Memory B cell (primary cell): Measurements from ENCODE around the gene PADI2.
"Not testable (repeated sequence)": the region's sequence is repeated elsewhere in the genome, so short reads cannot be mapped to it uniquely, and the experiment has no call there.

Experiments
- ATAC-seq: fragments of 150-1000 bp; cut with Tn5 transposase; 2 replicates; pipeline ENCODE4 v1.10.0; 2021; ENCODE audit warnings: low read depth, mild to moderate bottlenecking, moderate library complexity
- DNase-seq, 2 donors: peaks; one replicate each; pipeline ENCODE4 v3.0.0; 2022; ENCODE audit warnings: low spot score in 2 of 2
- H3K27ac Mint-ChIP-seq: one replicate; pipeline ENCODE4 v1.8.0; 2022; ENCODE audit warnings: mild to moderate bottlenecking, moderate library complexity, mixed read lengths
- H3K27me3 Mint-ChIP-seq: one replicate; pipeline ENCODE4 v1.8.0; 2022; ENCODE audit warnings: mixed read lengths
- H3K36me3 Mint-ChIP-seq: one replicate; pipeline ENCODE4 v1.8.0; 2022; ENCODE audit warnings: mild to moderate bottlenecking, mixed read lengths
- H3K4me1 Mint-ChIP-seq: one replicate; pipeline ENCODE4 v1.8.0; 2022; ENCODE audit warnings: mixed read lengths
- H3K4me3 Mint-ChIP-seq: one replicate; pipeline ENCODE4 v1.8.0; 2022; ENCODE audit warnings: mild to moderate bottlenecking, moderate library complexity, mixed read lengths
- H3K9me3 Mint-ChIP-seq: one replicate; pipeline ENCODE4 v1.8.0; 2022; ENCODE audit warnings: mixed read lengths

PADI2 gene

DNA sequence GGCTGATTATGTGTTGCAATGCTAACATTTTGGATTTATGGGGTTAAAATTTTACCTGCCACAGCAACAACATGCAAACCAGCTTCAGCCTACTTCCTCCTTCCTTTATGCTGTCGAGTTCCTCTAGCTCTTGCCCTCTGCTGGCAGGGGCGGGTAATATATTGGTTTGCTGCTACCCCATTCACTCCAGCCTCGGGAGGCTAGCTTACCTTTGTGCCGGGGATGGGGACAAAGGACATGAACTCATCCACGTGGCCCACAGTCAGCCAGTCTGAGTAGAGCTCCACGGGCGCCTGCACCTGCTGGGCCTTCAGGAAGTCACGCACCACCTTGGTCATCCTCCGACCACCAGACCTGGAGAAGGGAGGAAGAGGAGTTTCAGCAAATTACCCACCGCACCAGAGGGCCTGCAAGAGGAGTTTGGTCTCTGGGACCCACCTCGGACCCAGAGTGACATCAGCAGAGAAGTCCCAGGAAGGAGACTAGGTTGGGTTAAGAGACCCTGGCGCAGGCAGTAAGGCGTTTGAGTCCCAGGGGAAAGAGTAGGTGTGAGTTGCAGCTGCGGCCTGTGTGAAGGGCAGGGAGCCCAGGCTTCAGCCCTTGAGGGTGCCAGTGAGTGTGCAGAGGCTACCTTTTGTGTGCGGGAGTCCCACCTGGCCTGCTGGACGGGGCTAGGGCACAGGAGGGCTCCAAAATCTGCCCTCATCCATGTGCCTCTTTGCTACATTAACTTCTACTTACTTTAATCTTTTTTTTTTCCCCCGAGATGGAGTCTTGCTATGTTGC, 43.6 kb downstream of the PADI2 start:
- no peak for DNase-seq
- Mint-ChIP-seq H3K27ac (no peak overlapping the region), H3K36me3 (peaks cover 2% of the 10 kb centered on the region), H3K27me3 (peaks cover 4% of the 10 kb centered on the region), H3K9me3 (peaks cover 5% of the 10 kb centered on the region), H3K4me1 (peaks cover 3% of the 10 kb centered on the region), H3K4me3 (no peak overlapping the region)
- peak; percentile 60 for ATAC-seq

DNA sequence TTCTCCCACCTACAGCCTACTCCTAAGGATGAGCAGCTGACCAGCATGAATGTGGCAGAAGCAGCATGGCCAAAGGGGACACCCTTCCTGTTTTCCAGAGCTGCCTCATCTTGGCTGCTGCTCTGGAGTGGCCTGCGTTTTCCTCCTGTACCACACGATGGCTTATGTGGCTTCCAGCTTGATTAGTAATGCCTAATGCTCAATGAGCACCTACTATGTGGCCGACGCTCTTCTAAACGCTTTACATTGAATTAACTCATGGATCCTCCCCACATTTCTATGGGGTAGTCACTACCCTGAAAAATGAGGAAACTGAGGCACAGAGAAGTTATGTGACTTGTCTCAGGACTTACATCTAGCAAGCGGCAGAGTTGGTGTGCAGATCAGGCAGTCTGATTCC, 47.5 kb downstream of the PADI2 start:
- DNase-seq (no peak), ATAC-seq (no peak)
- Mint-ChIP-seq H3K9me3 (peaks cover 5% of the 10 kb centered on the region), H3K4me3 (no peak overlapping the region), H3K4me1 (peaks cover 1% of the 10 kb centered on the region), H3K27me3 (peaks cover 1% of the 10 kb centered on the region), H3K36me3 (peaks cover 2% of the 10 kb centered on the region), H3K27ac (no peak overlapping the region)

DNA sequence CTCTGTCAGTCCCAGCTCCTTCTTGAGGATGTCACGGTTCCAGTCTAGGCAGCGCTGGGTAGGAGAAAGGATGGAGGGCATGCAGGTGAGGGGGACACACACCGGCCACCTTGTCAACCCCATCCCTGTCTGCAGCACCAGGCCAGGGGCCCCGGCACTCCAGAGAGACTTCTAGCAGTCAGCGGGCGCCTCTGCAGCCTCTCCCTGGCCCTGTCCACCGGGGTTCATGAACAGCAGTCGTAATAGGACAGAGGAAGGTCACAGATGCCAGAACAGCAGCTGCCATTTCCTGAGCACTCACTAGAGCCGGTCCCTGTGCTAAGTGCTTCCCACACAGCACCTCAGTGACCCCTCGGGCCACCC, 49.1 kb downstream of the PADI2 start:
- Mint-ChIP-seq H3K36me3 (no peaks in the 10 kb centered on the region), H3K27me3 (peaks cover 1% of the 10 kb centered on the region), H3K27ac (no peak overlapping the region), H3K9me3 (no peaks in the 10 kb centered on the region), H3K4me1 (peaks cover 3% of the 10 kb centered on the region), H3K4me3 (no peak overlapping the region)
- ATAC-seq = no peak
- no peak for DNase-seq

DNA sequence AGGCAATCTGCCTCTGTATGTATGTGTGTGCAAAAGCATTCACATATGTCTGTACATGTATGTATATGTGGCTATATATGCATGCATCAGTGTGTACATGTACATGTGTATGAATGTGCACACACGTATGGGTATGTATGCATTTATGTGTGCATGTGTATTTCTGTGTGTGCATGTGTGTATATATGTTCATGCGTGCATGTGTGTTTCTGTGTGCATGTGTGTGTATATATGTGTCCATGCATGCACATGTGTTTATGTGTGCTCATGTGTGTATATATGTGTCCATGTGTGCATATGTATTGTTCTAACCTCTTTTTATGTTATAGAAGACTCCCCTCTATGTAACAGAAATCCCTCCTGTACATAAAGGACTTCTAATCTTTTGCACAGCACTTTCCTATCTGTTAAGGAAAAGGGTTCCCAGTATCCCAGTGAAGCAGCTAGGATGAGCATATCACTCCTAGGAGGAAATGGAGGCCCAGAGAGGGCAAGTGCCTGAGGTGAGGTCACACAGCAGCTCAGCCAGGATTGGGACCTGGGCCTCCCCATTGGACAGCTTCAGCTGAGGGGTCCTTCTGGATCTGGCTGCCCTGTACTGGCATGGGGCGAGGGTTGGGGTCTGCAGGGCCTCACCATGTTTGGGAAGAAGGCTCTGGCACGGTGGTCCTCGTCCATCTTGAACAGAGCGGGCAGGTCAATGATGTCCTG, 49.6 kb downstream of the PADI2 start:
- H3K27ac Mint-ChIP-seq = no peak overlapping the region
- peaks cover 3% of the 10 kb centered on the region for H3K4me1 Mint-ChIP-seq
- DNase-seq (no peak), ATAC-seq (no peak)
- no peak overlapping the region for H3K4me3 Mint-ChIP-seq
- no peaks in the 10 kb centered on the region for H3K36me3 Mint-ChIP-seq
- H3K27me3 Mint-ChIP-seq = peaks cover 1% of the 10 kb centered on the region
- H3K9me3 Mint-ChIP-seq = no peaks in the 10 kb centered on the region

DNA sequence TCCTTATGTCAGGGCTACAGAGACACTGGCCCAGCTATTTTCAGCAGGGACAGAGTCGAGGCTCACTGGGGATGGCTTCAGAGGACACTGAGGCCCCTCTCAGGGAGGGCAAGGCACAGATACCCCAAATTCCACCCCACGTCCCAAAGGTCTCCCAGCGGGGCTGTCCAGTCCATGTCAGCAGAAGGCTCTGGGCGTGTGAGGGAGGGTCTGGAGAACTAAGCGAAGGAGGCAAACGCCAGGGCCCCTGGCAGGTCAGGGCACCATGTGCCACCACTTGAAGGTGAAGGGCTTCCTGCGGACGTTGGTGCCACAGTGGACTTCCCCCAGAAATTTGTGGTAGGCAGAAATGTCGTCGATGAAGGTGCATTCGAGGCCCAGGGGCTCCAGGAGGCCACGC, 50.5 kb downstream of the PADI2 start:
- peaks cover 1% of the 10 kb centered on the region for H3K27me3 Mint-ChIP-seq
- H3K9me3 Mint-ChIP-seq = no peaks in the 10 kb centered on the region
- no peak for ATAC-seq
- no peak for DNase-seq
- H3K27ac Mint-ChIP-seq = no peak overlapping the region
- H3K4me1 Mint-ChIP-seq = peaks cover 3% of the 10 kb centered on the region
- H3K36me3 Mint-ChIP-seq = no peaks in the 10 kb centered on the region
- no peak overlapping the region for H3K4me3 Mint-ChIP-seq

DNA sequence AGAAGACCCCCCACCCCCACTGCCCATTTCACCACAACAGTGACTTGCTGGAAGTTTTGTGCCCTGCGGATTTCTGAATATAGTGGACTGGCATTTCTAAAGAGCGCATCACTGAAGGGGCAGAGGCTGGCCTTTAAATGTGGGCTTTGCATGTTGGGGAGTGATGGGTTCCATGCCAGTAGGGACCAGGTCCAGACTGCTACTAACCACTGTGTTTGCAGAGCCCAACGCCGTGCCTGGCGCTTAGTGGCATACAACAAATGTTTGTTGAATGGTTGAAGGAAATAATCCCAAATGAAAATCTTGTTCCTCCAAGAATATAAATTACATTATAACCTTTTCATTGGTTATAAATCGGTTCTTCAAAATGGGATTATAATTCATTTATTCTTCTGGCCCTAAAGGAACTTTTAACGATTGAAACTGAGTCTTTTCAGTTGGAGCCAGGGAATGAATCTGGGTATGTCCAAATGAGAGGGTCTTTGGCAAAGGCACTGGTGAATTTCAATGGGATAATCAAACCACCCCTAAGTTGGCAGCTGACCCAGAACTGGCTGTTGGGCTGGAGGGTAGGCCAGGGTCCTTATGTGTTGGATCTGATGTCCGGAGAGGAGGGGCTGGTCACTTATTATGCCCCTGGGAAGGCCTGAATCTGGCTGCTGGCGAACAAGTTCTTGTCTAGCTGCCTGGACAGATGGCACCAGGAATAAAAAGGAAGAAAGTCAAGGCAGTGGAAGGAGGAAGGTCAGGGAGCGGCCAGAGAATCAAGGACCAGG, 51.6 kb downstream of the PADI2 start:
- Mint-ChIP-seq H3K36me3 (no peaks in the 10 kb centered on the region), H3K4me3 (no peak overlapping the region), H3K27ac (no peak overlapping the region), H3K9me3 (no peaks in the 10 kb centered on the region), H3K4me1 (peaks cover 3% of the 10 kb centered on the region), H3K27me3 (peaks cover 1% of the 10 kb centered on the region)
- ATAC-seq (no peak), DNase-seq (no peak)

DNA sequence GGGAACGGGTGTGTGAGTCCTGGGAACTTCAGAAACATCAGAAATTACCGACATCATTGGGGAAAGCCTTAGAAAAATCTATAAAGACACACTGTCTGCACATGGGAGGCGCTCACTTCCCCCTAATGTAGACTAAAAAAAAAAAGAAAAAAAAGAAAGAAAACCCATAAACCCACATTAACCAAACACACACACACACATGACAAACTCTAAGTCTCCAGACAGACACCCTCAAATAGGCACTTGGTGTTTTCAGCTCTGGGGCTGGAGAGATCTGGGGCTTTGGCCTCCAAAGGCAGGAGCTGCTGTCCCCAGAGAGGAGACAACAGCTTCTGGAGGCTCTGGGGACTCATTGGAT, 52.2 kb downstream of the PADI2 start:
- Mint-ChIP-seq H3K27me3 (peaks cover 2% of the 10 kb centered on the region), H3K9me3 (no peaks in the 10 kb centered on the region), H3K4me3 (no peak overlapping the region), H3K4me1 (peaks cover 3% of the 10 kb centered on the region), H3K27ac (no peak overlapping the region), H3K36me3 (no peaks in the 10 kb centered on the region)
- no peak for DNase-seq
- no peak for ATAC-seq

DNA sequence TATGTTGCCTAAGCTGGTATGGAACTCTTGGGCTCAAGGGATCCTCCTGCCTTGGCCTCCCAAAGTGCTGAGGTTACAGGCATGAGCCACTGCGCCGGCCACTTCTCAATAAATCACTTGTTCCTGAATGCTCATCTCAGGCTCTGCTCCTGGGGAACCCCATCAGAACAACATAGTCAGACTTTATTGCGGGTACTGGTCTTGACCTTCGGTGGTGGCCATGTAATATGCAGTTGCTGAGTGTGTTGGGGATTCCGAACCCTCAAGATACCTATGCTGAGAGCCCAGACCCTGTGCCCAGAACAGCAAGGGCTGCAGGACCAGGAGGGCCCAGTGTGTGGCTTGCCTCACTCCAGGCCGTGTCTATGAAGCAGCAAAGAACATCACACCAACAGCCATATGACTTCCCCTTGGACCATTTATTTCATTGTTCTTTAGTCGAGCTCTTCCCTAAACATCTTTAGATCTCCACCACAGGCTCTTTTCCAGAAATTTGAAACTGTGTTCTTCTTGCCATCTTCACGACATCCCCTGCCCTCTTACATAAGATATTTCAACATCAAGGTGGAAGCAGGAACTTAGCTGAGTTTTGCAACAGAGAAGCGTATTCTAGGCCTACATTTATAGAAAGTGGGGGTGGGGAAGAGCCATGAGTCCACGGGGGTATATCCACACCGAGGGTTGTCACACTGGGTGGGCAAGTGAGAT, 52.7 kb downstream of the PADI2 start:
- H3K9me3 Mint-ChIP-seq = no peaks in the 10 kb centered on the region
- no peaks in the 10 kb centered on the region for H3K36me3 Mint-ChIP-seq
- no peak overlapping the region for H3K4me3 Mint-ChIP-seq
- no peak overlapping the region for H3K27ac Mint-ChIP-seq
- peaks cover 6% of the 10 kb centered on the region for H3K27me3 Mint-ChIP-seq
- H3K4me1 Mint-ChIP-seq = peaks cover 5% of the 10 kb centered on the region
- DNase-seq (no peak), ATAC-seq (no peak)

DNA sequence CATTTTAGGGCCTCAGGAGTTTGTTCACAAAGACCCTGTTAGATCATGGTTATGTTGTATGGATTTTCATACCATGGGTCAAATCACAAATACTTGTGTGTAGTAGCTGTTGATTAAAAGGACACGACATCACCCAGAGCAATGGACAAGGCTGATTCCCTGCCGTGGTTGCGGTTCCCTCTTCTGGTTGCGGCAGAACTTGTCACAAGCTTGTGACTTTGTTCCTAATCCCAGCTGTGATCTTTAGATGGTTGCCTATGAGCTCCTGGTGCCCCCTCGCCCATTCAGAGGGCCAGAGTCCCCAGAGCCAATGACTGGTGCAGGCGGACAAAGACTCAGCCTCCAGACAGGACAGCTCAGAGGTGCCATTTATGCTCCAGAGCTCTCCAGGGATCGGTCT, 53.6 kb downstream of the PADI2 start:
- Mint-ChIP-seq H3K9me3 (no peaks in the 10 kb centered on the region), H3K4me3 (no peak overlapping the region), H3K27me3 (peaks cover 6% of the 10 kb centered on the region), H3K27ac (no peak overlapping the region), H3K36me3 (no peaks in the 10 kb centered on the region), H3K4me1 (peaks cover 5% of the 10 kb centered on the region)
- ATAC-seq = no peak
- DNase-seq = no peak

DNA sequence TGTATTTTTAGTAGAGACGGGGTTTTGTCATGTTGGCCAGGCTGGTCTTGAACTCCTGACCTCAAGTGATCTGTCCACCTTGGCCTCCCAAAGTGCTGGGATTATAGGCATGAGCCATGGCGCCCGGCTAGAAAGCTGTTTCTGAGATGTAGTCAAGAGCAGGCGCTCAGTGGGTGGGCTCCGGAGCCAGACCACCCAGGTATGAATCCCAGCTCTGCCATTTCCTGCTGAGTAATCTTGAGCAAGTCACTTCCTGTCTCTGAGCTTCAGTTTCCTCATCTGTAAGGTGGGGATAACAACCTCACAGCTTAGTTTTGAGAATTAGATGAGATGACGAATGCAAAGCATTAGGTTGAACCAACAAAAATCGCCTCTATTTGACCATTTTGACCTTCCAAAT, 56.5 kb downstream of the PADI2 start:
- not testable (repeated sequence) for DNase-seq, H3K27ac Mint-ChIP-seq, H3K36me3 Mint-ChIP-seq, H3K4me3 Mint-ChIP-seq, H3K9me3 Mint-ChIP-seq, ATAC-seq
- H3K4me1 Mint-ChIP-seq = peaks cover 17% of the 10 kb centered on the region
- H3K27me3 Mint-ChIP-seq = peaks cover 11% of the 10 kb centered on the region

DNA sequence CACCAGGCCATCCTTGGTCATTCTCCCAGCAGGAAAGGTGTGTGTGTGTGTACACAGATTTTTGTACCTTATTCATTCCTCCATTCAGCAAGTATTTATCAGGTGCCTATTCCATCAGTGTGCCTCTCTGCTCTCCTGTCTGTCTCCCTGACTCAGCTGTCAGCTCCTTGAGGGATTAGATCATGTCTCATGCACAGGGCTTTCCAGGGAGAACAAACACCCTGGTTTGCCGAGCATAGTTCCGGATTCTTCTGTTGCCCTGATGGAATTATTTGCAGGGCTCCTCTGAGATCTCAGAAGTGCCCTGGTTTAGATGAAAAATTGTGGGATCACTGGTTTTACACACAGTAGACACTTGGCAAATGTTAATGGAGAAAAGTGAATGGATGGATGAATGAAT, 57.4 kb downstream of the PADI2 start:
- H3K9me3 Mint-ChIP-seq = no peaks in the 10 kb centered on the region
- no peaks in the 10 kb centered on the region for H3K36me3 Mint-ChIP-seq
- H3K4me3 Mint-ChIP-seq = no peak overlapping the region
- H3K4me1 Mint-ChIP-seq = peaks cover 17% of the 10 kb centered on the region
- H3K27me3 Mint-ChIP-seq = peaks cover 11% of the 10 kb centered on the region
- H3K27ac Mint-ChIP-seq = no peak overlapping the region
- DNase-seq (no peak), ATAC-seq (no peak)

DNA sequence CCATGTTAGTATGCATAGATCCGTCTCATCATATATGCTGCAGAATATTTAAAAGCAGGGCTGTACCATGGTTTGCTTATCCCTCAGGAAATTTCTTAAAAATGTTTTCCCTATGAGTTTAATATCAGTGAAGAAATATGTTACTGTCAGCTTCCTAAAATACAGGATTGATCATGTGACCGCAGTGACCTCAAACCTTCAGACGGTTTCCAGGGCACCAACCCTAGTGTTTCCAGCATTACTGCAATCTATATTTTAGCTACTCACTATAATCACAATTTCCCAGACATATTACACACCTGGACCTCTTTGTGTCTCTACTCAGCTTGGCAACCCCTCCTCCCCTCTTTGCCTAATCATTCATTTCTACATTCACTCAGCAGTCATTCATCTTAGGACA, 57.8 kb downstream of the PADI2 start:
- Mint-ChIP-seq H3K4me3 (no peak overlapping the region), H3K27ac (no peak overlapping the region), H3K27me3 (peaks cover 11% of the 10 kb centered on the region), H3K36me3 (no peaks in the 10 kb centered on the region), H3K9me3 (no peaks in the 10 kb centered on the region), H3K4me1 (peaks cover 14% of the 10 kb centered on the region)
- no peak for DNase-seq
- ATAC-seq = no peak

DNA sequence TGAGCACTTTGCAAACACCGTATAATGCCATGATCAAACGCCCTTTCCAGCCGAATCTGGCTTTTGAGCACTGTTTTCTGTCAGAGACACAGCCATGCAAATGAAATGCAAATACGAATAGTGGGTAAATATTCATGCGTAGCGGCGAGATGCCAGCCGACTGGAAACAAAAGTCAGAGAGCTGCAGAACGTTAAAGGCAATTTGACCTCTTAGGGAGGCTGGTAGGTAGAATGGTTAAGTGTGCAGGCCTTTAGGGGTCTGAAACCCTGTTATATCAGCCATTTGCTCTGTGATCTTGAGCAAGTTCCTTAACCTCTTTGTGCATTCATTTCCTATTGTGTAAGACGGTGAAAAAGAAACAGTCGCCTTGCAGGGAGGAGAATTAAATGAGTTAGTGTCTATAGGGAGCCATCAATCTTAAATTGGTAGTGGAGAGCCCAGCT, 58.9 kb downstream of the PADI2 start:
- Mint-ChIP-seq H3K4me3 (peak overlapping the region; percentile 39), H3K4me1 (peaks cover 14% of the 10 kb centered on the region), H3K27ac (peak overlapping the region; percentile 9), H3K27me3 (peaks cover 11% of the 10 kb centered on the region), H3K36me3 (no peaks in the 10 kb centered on the region), H3K9me3 (no peaks in the 10 kb centered on the region)
- peak; percentile 16 to 18 for DNase-seq
- ATAC-seq = peak; percentile 66
